NCI-H510A (cell line): Measurements from ENCODE around the gene ZBTB42.
"Not testable (repeated sequence)": the region's sequence is repeated elsewhere in the genome, so short reads cannot be mapped to it uniquely, and the experiment has no call there.

Experiments
- DNase-seq: peaks from one replicate; lab custom pipeline; 2025; lab: John Stamatoyannopoulos, UW

Gene ZBTB42

GRCh38 chr14:104810316-104810715, 9.4 kb downstream of the ZBTB42 start:
- DNase-seq = no peak

- no peak for DNase-seq
Measured at GRCh38 chr14:104813286-104813685, 12.4 kb downstream of the ZBTB42 start.

- DNase-seq = not testable (repeated sequence)
Measured at GRCh38 chr14:104814701-104815100, 13.8 kb downstream of the ZBTB42 start.

DNA sequence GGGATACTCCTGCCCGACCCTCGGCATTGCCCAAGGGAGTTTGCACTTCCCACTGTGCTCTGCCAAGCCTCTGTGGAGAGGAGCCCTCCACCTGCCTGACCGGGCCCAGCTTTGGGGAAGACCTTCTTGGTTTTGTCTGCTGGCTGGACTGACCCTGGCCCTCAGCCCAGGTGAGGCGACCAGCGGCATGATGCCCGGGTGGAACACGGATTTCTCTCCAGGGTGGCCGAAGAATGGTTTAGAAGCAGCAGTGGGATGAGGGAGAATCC, 15.6 kb downstream of the ZBTB42 start:
- DNase-seq = no peak

- DNase-seq = no peak
Measured at GRCh38 chr14:104817930-104818713, 17.2 kb downstream of the ZBTB42 start.

- no peak for DNase-seq
Measured at GRCh38 chr14:104818714-104819161, 17.8 kb downstream of the ZBTB42 start.

- no peak for DNase-seq
Measured at GRCh38 chr14:104819361-104819781, 18.5 kb downstream of the ZBTB42 start.

- DNase-seq = peak; percentile 56
Measured at GRCh38 chr14:104820669-104821228, 19.8 kb downstream of the ZBTB42 start.

GRCh38 chr14:104821229-104821945, 20.5 kb downstream of the ZBTB42 start:
- DNase-seq = no peak

DNA sequence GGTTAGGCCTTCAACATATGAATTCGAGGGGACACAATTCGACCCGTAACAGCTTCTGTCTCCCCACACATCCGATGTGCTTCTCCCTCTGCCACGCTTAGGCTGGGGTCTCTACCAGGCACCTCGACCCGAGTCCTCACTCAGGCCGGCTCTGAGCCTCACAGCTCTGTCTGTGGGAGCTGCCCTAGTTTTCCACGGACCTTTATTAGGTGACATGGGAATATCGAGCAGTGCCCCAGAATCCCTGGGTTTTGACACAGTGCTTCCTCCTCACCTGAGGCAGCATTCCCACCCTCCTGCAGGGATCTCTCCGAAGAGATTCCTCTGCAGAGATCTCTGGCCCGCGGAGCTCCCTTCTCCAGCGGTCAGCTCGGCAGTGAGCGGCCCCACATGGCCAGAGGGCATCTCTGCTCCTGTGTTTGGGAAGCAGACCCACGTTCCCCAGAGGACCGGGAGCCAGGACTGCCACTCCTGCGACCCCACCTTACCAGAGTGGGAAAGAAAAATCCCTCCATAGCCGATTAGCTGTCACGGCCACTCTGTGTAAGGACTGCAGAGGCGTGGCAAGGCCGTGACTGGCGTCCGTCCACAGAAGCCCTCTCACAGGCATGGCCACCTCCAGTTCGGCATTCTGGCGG, 21.2 kb downstream of the ZBTB42 start:
- DNase-seq = no peak

DNA sequence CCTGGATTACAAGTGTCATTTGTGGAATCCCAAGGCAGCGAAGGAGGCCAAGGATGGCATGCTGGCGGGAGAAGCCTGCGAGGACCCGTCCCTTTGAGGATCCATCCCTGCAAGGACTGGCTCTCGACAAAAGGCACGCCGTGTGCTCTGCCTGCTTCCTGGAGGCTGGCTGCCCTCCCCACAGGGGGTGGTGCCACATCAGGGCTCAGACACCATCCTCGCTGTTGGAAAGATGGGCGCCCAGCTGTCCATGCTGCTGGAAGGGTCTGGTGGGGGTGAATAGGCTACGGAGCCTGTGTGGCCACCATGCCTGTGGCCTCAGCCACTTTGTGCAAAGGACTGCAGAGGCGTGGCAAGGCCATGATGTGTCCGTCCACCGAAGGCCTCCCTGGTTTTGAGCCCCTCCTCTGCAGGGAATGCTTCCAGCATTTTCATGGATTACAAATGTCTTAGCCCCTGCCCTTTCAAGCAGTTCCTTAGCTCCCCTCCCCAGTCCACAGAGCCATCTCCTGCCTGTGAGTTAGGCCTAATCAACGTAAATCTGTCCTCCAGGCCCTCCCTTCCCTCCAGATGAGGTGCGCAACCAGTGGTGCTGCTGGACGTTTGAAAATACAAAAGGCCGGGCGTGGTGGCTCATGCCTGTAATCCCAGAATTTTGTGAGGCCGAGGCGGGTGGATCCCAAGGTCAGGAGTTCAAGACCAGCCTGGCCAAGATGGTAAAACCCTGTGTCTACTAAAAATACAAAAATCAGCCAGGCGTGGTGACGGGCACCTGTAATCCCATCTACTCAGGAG, 22.1 kb downstream of the ZBTB42 start:
- DNase-seq = no peak

GRCh38 chr14:104824353-104824997, 23.6 kb downstream of the ZBTB42 start:
- DNase-seq = no peak

DNA sequence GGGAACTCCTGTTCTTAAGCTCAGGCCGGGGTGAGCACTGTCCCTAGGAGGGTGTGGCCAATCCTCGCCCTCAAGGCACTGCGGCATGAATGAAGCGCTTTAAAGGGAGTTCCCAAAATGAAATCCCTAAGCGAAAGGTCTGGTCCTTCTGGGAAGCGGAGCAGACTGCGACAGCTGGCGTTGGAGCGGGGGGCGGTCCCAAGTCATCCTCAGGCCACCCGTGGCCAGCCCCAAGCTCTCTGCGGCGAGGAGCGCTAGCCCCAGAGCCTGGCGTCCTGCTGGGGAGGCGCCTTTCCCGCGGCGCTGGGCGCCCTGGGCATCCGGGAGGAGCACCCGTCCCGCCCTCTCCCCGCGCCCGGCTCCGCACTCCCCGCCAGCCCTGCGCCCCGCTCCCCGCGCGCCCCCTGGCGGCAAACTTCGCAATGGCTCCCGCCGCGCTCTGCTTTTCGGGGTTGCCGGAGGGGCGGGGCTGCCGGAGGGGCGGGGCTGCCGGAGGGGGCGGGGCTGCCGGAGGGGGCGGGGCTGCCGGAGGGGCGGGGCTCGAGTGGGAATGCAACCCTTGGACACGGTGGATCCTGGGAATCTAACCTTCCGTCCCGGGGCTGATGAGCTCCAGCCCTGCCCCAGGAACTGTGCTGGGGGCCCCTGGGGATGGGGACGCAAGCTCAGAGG, 25.4 kb downstream of the ZBTB42 start:
- peak; percentile 49 for DNase-seq

DNA sequence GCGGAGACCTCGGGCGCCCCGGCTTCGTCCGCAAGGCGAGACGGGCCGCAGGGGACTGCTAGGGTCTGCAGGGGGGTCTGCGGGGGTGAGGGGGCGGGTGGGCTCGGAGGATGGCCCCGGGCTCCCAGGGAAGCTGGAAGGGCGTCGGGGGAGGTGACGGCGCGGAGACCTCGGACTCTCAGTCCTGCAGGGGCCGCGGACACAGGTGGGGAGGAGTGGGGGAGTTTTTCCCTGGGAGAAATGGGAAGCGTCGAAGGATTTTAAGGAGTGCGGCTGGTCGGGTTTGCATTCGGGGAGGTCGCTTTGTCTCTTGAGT, 25.9 kb downstream of the ZBTB42 start:
- DNase-seq = no peak

- peak; percentile 39 for DNase-seq
Measured at GRCh38 chr14:104827177-104828055, 26.5 kb downstream of the ZBTB42 start.

DNA sequence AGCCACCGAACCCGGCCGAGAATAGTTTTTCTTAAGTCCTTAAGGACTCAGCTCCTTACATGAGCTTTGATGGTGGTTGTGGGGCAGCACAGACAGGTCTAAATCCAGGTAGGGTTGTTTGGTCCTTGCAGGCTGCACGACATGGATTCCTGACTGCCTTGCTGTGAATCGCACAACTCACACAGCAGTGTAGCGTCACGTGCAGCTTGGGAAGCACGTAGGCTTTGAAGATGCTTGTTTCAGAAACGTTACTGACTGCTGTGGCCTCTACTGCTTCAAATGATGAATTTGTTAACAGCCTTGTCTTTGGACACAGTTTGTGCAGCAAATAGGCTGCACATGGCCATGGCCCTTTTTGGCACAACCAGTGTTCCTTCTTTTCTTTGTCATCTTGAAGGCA, 29.9 kb downstream of the ZBTB42 start:
- DNase-seq = no peak

DNA sequence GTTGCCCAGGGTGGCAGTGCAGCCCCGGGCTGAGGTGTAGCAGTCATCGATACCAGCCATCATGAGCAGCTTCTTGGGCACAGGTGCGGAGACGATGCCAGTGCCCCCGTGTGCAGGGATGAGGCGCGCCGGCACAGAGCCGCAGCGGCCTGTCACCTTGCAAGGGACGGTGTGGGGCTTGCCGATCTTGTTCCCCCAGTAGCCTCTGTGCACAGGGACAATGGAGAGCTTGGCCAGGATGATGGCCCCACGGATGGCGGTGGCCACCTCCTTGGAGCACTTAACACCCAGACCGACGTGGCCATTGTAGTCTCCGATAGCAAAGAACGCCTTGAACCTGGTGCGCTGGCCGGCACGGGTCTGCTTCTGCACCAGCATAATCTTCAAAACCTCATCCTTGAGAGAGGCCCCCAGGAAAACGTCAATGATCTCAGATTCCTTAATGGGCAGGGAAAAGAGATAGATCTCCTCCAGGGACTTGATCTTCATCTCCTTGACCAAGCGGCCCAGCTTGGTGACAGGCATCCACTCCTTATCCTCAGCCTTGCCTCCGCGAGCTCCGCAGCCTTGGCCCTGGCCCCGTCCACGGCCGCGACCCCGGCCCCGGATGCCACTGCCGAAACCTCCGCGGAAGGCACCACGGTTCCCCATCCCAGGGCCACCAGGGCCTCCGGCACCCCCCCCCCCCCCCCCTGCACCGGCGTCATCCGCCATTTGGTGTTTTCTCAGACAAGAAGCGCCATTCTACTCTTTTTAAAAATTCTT, 35.5 kb downstream of the ZBTB42 start:
- not testable (repeated sequence) for DNase-seq

- no peak for DNase-seq
Measured at GRCh38 chr14:104841730-104842129, 40.8 kb downstream of the ZBTB42 start.

DNA sequence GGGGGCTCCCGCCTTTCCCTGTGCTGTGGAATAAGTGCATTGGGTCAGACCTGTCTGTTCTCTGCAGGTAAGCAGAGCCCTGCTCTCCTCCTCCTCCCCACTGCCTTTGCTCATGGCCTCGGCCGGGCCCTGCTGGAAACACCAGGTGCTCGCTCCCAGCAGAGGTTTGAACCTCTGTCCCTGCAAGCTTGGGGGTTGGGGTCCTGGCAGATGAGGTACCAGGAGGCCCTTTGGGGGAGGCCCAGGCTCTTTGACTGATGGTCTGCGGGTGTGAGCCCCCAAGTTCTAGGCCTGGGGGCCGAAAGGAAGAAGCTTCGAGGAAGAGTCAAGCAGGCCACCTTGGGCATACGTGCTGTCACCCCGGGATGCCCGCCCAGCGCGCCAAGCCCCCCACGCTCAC, 42.1 kb downstream of the ZBTB42 start:
- DNase-seq = no peak
